Left colon (tissue), 2 donors: ENCODE results near the gene GABBR1. TPM values are rescaled to one million over a fixed set of nuclear protein-coding genes. Genes with fewer than 3 reads are reported as not detected.

ENCODE experiments used
- ATAC-seq: fragments of 200-7000 bp; cut with Tn5 transposase; one replicate; pipeline ENCODE4 v1.9.1; 2020; ENCODE audit warnings: mild to moderate bottlenecking, moderate library complexity
- DNase-seq, 2 donors: peaks; one replicate each; pipeline ENCODE4 v3.0.0-alpha.2; 2020
- intact Hi-C, 2 donors: fragments of 100-400 bp; cut with DNase I in 1 of 2; cut with micrococcal nuclease in 1 of 2; formaldehyde crosslinking; loops; one replicate each; pipeline versions ENCODE4 v1.11.2 to v1.14.0; 2022; cut with DNase I, micrococcal nuclease
- total RNA-seq, 2 donors: library from RNA; stranded (reverse); fragmentation: NEBNext Ultra II Directional; extraction: Animal tissue kit (Norgen Biotek cat#: 25700); gene quantifications; one replicate each; pipeline ENCODE4 v1.2.1, GENCODE V29; 2021
- donor health status: DM: no; HTN: no; CAD: no.
- donor health status: DM: yes; HTN: yes; CAD: no.

Gene GABBR1
- total RNA-seq, 2 donors from 2014 or later: 16.7 to 21.8 TPM

DNA sequence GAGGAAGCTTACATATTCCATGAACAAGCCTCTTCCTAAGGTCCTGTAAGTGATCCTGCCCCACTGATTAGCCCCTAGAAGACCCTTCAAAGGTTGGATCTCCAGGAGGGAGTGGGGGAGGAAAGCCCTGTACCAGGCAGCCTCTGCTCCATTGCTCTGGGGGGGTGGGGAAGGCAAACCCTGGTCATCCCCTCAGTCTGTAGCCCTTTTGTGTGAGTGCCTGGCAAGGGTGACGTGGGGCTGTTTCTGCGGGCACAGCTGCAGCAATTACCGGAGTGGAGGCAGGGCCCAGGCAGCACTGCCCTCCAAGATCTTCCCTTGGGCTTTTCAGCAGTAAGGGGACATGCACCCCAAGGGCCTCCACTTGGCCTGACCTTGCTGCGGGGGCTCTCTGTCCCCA is 23.8 kb upstream of the GABBR1 start, which contains the start of gene MOG:
Gene MOG, plus strand, starts transcription at position 295 of the 400 bp plus-strand sequence. CDS start 118 bp downstream, outside the sequence.
- ATAC-seq: no peak
- intact Hi-C loops: no loop called here
- DNase-seq: no peak

DNA sequence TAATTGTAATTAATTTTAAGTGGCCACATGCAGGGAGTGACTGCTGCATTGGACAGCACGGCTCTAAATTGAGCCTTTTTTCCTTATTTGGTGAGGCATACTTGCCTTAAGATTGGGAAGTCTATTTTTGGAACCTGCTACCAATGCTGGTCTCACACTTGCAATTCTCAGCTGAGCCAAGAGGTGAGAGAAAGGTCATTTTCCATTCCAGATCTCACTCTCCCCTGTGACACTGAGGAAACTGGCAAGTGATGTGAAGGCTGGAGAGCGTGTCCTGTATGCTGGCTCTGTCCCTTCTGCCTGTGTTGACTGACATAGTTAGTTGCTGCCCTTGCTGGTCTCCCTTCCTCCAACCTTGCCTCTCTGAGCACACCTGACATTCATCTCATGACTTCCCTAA is 23.2 kb upstream of the GABBR1 start:
- no peak for ATAC-seq
- intact Hi-C loops: no loop called here
- no peak for DNase-seq

DNA sequence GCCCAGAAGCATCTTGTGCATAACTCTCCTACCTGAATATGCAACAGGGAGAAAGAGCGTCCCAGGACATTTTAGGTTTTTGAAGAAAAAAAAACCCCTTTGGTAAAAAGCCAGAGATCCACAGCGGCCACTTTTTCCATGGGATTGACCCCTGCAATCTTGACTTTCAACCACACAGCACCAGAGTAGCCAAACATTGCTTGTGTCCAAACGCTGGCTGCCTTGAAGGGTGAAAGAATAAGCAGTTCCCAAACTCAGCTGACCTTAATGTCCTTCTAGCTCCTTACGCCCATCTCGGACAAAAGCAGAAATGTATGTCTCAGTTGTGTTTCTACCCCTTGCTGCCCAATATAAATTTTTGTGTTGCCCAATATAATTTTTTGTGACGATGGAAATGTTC is 22.7 kb upstream of the GABBR1 start:
- intact Hi-C loops: no loop called here
- no peak for DNase-seq
- no peak for ATAC-seq

DNA sequence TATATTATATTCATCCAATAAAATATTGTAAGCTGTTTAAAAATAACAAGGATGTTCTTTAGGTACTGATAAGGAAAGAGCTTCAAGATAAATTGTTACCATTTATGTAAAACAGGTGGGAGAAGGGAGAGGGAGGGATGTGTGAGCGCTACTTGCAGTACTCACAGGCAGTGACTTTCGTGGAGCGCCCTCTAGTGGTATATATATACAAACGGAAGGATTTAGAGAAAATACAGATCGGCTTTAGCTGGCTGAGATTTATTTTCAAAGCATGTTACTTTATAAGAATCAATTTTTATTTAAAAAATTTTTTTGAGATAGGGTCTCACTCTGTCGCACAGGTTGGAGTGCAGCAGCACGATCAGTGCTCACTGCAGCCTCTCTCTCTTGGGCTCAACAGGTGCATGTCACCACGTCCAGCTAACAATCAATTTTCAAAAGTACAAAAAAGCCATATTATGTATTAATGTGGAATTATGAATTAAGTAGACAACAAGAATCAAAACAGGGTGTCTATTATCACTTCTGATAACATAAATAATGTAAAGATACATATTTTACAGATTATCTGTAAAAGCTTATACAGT is 20.6 kb upstream of the GABBR1 start:
- DNase-seq: no peak
- ATAC-seq: no peak
- intact Hi-C loops: no loop called here

DNA sequence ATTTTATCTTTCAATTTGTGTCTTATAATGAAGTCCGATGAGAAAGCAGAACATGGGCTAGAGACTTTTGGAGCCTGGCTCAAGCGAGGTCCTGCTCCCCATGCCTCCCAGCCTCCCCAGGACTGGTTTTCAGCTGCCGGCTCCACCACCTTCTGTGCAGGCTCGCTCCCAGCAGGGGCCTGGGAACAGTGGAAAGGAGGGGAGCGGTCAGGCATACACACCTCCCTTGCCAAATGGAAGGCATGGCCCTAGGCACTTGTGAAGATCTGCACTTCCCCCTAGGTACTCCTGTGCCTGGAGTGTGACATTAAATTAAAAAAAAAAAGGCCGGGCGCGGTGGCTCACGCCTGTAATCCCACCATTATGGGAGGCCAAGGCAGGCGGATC is 19.2 kb upstream of the GABBR1 start:
- intact Hi-C loops: no loop called here
- DNase-seq (no peak), ATAC-seq (no peak)

DNA sequence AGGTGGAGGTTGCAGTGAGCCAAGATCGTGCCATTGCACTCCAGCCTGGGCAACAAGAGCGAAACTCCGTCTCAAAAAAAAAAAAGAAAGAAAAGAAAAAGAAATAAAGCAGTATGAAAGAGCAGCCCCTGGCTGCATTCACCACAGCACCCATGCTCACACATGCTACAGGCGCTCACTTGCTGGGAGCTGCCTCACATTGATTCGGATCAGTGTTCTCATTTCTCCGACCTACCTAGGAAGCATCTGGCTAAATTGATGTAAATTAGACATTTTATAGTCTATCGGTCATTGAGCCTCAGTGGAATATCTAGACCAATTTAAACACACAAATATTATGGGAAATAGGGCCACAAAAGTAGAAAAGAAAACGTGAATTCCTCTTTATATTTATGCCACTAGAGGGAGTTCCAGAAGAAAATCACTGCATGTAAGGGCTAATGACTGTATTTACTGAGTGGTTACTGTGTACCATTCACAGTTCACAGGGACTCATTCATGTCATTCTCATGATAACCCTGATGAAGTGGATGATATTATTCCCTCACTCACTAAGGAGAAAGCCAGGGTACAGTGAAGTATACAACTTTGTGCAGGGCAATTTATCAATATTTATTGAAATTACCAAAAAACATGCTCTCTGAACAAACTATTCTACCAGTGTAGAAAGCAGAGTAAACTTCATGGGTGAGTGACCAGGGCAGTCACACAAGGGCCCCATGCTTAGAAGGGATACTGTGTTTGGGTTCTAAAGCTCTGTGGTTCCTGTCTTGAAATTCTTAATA is 18.6 kb upstream of the GABBR1 start:
- no peak for ATAC-seq
- DNase-seq: no peak
- intact Hi-C loops: no loop called here

DNA sequence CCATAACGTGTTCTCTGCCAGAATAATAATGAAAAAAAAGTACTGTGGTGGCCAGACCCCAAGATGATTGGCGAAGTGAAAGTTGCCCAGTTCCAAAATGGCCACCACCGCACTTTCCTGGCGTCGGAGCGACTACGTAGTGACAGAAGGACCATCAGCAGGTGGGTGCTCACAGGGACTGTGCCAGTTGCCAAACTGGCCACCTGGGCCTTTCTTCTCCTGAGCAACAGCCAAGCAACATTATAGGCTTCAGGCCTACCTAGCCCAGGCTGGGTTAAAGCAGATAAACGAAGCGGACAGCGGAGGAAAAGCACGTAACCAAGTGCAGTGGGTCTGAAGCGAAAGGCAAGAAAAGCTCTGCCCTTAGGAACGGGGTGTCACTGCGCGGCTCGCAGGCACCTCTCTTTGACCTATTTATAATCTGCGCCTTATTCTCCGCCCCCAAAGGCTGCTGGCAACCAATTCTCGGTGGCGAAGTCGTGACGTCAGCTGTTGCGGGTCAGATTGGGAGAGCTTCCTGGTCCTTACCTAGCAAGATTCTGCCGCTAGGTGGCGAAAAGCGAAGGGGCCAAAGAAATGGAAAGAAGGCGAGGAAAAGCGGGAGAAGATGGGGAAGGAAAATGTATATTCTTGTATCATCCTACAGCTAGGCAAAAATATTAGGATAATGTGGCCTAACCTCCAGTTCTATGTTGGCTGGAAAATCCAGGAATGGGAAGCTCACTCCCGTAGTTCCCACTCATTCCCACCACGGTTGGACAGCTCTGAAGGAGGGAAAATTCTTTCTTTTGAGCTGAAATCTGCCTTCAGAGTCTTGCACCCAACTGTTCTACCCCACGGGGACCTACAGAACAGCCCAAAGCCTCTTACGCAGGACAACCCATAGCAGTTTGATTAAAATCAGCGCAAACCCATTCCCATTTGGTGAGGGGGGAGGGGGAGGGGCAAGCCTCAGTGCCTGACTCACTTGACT is 17.0 kb upstream of the GABBR1 start:
- peak; percentile 94 for ATAC-seq
- intact Hi-C loops: no loop called here

DNA sequence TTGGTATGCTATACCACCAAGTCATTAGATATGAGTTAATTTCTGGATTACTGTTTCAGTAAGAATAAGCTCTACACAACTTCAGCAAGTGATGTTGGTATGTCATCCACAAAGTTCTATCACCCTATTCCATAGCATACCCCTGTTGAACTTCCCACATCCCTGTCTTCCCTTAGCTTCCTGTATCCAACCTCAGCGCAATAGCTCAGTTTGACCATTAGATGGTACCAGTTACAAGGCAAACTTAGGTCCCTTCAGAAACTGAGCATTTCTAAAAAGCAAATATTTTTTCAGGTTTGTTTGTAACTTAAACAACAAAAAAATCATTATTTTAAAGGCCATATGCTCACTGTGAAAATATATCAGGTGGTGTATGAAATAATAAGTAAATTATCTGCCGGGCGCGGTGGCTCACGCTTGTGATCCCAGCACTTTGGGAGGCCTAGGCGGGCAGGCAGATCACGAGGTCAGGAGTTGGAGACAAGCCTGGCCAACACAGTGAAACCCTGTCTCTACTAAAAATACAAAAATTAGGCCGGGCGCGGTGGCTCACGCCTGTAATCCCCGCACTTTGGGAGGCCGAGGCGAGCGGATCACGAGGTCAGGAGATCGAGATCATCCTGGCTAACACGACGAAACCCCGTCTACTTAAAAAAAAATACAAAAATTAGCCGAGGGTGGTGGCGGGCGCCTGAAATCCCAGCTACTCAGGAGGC is 15.1 kb upstream of the GABBR1 start:
- ATAC-seq (no peak), DNase-seq (no peak)
- intact Hi-C loops: no loop called here

More for the DNA sequence above, 17.0 kb upstream of the GABBR1 start:
- peak; percentile 99 to 100 for DNase-seq

DNA sequence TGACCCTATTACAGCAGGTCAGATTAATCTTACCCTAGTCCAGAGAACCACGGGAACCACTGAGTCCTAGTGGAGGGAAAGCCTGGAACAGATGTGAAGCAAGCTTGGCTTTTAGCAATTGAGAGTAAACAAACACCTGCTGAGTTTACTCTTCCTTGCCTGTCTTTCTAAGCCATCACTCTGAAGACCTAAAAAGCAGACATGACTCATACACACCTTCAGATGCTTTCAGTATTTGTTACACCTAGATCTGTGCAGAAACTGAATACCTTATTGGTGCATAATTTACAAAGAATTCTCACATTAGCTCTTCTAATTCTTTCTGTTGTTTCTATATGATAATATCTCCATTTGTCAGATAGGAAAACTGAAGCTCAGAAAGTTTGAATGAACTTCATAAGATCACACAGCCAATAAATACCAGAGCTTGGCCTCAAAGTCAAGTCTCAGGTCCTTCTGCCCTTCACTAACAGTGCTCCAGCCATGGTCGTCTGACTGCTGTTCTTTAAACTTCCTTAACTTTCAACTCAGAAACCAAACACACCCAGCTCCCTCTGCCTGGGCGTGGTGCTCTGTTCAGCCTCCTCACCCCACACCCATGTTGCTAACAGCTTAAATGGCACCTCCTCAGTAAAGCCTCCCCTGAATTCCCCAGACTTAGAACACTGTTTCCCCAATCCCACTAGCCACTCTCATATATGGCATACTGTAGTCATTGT is 8.6 kb upstream of the GABBR1 start:
- DNase-seq (peak; percentile 66 to 74), ATAC-seq (peak; percentile 93)
- intact Hi-C loops: no loop called here

DNA sequence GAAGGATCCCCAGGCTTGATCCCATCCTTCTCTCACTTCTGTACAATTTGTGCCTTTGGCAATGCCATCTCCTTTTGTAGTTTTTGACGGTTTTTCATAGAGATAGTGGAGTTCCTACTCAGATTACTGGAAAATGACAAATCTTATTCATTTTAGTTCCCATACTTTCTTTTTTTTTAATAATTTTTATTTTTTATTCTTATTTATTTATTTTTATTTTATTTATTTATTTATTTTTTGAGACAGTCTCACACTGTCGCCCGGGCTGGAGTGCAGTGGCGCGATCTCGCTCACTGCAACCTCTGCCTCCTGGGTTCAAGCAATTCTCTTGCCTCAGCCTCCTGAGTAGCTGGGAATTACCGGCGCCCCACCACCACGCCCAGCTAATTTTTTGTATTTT is 4.3 kb upstream of the GABBR1 start:
- ATAC-seq (no peak), DNase-seq (no peak)
- intact Hi-C loops: no loop called here

DNA sequence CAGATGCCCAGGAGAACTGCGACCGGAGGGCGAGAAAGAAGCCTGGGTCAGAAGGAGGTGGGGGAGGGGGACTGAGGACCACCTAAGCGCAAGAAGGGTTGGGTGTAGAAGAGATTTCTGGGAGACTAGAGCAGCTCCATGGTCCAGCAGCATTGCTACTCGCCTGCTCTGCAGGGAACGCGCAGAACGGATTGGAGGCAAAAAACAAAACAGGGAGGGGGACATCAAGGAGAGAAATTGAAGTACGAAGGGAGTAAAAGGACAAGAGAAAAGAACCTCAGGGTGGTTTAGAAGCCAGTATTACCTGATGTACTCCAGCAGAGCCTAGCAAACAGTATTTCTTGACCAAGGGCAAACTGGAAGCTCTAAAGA is 537 bp upstream of the GABBR1 start:
- DNase-seq: no peak
- ATAC-seq: peak; percentile 22
- intact Hi-C loops: no loop called here

DNA sequence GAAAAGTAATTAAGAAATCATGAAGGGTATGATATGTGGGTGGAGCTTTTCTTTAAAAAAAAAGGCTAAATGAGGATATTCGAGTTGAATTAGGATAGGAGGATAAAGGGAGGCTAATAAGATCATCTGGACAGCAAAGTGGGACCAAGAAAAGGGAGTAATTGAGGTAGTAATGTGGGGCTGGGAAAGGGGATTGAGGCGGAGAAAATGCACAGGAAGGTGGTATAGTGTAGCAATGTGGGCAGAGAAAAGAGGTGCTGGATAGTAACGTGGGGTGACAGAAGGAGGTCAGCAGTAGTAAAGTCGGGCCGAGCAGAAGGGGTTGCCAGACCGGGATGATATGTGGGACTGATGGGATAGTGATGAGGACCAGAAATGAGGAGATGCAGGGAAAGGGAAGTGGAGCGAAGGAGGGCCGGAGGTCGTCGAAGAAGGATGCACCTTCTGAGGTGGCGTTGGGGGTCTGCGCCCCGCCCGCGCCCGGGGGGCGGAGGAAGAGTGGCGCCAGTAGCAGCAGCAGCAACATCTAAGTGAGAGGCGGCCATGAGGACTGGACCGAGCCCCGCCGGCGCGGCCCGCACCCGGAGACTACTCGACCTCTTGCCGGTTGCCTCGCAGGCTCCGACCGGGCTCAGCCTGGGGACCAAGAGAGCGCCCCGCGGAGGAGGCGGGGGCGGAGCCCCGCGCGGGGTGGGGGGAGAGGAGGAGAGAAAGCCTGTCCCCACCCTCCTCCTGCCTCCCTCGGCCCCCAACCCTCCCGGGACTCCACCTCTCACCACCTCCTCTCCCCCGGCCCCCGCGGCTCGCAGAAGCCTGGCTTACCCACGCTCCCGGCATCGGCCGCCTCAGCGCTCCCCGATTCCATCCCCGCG is 887 bp downstream of the GABBR1 start:
- intact Hi-C loops: no loop called here
- DNase-seq: peak; percentile 62 to 71
- ATAC-seq: peak; percentile 22

DNA sequence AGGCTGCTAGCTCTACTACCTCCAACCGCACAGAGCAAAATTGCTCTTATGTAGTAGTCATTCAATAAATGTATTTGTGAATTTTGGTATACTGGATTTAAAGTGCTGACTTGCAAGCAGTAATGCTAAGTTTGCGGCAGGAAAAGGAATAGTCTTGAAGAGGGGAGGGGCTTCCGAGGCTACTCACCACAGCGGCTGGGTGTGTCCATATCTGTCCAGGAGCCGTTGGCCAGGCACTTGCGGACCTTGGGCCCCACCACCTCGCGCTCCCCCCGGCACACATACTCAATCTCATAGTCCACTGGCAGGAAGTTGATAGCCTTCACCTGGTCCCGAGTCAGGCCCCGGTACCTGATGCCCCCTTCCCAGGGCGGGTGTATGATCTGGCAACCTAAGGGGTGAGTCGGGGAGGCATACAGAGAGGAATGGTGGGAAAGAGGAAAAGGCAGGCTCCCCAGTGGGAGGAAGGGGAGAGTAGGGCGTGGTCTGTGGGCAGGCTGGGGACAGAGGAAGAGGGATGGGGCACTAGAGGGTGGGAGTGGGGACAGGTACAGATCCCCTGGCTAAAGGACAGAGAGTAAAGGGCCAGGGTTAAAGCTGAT is 1.7 kb downstream of the GABBR1 start:
- ATAC-seq (no peak), DNase-seq (no peak)
- intact Hi-C loops: no loop called here

DNA sequence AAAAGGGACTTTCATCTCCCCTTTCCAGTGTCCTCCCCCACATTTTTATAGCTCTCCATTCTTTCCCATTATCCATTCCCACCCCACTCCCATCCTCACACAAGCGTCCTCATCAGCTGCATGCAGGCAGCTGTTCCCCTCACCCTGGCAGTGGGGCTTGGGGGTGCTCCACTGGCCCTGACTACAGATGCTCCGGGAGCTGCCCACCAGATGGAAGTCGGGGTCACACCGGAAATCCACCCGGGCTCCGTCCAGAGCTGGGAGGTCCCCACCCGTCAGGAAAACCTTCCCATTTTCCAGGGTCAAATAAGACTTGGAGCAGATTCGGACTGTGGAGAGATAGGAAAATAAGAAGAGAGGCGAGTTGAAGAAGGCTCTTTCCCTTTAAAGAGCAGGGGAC is 2.7 kb downstream of the GABBR1 start:
- no peak for DNase-seq
- intact Hi-C loops: no loop called here

DNA sequence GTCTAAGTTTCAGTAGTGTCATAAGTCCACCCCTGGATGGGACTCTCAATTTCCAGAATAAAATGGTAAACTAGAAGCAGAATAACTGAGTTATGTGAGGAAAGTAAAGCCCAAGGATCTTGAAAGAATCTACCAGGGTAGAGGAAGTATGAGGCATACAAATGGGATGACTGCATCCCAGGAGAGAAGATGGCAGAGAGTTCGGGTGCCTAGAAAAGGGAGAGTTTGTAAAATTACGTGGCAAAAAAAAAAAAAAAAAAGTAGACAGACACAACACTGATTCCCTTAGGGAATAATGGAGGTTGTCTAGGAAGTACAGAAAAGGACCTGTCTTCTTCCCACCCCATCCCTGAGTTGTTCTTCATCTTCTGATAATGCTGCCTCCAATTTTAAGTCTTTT is 3.4 kb downstream of the GABBR1 start:
- no peak for DNase-seq
- no peak for ATAC-seq
- intact Hi-C loops: no loop called here

More for the DNA sequence above, 2.7 kb downstream of the GABBR1 start:
- ATAC-seq: no peak

DNA sequence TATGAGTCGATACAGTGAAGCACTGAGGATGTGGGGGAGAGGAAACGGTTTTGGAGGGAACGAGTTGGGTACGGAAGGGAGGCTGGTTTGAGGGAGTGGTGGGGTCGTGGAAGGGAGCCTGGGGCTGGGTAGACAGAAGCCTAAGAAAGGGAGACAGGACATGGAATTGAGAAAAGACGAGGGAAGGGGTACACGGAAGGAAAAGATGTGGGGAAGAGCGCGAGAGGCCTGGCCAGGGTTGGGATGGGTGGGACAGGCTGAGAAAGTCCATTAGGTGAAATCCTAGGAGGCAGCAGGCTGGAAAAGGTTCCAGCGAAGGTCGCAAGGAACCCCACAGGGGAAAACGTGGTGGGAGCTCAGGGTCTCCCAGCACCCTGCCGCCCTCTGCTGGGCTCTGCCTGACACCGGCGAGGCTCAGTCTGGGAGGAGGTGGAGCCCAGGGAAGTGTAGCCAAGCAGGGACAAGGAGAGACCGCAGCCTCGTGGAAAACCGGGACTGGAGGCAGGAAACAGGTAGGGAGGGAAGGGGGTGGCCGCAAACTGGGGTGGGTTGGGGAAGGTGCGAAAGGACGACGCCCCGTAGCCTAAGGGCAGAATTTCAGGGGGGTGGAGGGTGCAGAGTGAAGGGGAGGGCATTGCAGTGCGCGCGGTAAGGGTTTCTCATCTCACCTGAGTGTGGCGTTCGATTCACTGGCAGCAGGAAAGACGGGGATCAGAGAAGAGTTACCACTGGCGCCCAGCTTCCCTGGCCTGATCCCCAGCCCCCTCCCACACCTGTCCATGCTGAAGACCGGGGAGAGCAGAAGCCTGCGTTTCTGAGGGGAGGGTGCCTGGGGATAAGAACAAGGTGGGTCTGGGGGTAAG is 4.3 kb downstream of the GABBR1 start:
- intact Hi-C loops: no loop called here
- ATAC-seq (peak; percentile 48), DNase-seq (peak; percentile 63 to 80)
